Measurements from ENCODE around the gene SLC25A26.

Gene SLC25A26

GRCh38 chr3:66398228-66399025 lies 177.6 kb downstream of the SLC25A26 start:
- peak; percentile 26 for DNase-seq
- Histone ChIP-seq H3K27ac (ENCODE audit: low read depth, low read length) (no peak overlapping the region), H3K36me3 (ENCODE audit: control insufficient read depth, insufficient read depth, low read length) (peaks cover 1% of the 10 kb centered on the region), H2BK5ac (ENCODE audit: low read length) (no peak overlapping the region), H4K5ac (ENCODE audit: low read length) (no peak overlapping the region), H2BK120ac (ENCODE audit: low read depth, low read length) (no peak overlapping the region), H2BK15ac (replicated peaks; ENCODE audit: low read depth) (no peak overlapping the region), H3K79me2 (ENCODE audit: control insufficient read depth, insufficient read depth, low read length) (no peaks in the 10 kb centered on the region), H3K4ac (ENCODE audit: low read depth, low read length) (no peak overlapping the region), H3K79me1 (ENCODE audit: low read length) (no peaks in the 10 kb centered on the region), H3K4me1 (ENCODE audit: control insufficient read depth, low read depth, low read length) (no peaks in the 10 kb centered on the region), H4K8ac (ENCODE audit: low read depth, low read length) (no peak overlapping the region), H2AK5ac (ENCODE audit: low read length) (no peak overlapping the region), H3K9ac (ENCODE audit: low read length) (no peak overlapping the region), H3K23ac (ENCODE audit: low read length) (no peak overlapping the region), H3K18ac (ENCODE audit: low read length) (no peak overlapping the region), H3K56ac (ENCODE audit: low read length) (no peak overlapping the region), H3K4me3 (ENCODE audit: low read length) (no peak overlapping the region), H3K27me3 (ENCODE audit: insufficient read depth, low read length, poor library complexity) (no peaks in the 10 kb centered on the region), H3K4me2 (ENCODE audit: low read length) (no peak overlapping the region)
- no CpG with 5 or more reads among the region's 9 CpGs for WGBS (ENCODE audit: extremely low coverage, insufficient coverage, low lambda C conversion rate)

DNA sequence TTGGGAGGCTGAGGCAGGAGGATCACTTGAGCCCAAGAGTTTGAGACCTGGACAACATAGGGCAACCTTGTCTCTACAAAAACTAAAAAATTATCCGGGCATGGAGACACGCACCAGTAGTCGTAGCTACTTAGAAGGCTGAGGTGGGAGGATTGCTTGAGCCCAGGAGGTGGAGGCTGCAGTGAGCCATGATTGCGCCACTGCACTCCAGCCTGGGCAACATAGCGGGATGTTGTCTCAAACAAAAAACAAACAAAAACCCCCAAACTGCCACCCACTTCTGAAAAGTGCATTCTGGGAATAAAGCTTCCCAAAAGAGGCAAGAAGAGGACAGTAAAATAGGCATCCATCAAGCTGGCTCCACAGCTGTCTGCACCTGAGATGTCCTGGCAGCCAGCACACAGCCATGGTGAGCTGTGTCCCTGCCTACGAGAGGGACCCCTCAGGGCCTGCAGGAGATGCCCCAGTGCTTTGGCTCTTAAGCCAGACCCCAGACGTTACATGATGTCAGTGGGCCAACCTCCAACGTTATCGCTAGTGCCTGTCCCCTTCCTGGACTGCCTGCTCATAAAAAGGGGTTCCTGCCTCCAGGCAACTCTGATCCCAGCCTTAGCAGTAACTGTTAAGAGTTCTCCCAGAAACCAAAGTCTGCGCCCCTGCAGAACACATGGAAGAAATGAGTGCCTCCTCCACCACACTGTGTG lies 178.9 kb downstream of the SLC25A26 start:
- no peak overlapping the region for H3K4ac ChIP-seq (ENCODE audit: low read depth, low read length)
- no peak overlapping the region for H3K4me3 ChIP-seq (ENCODE audit: low read length)
- H3K79me2 ChIP-seq (ENCODE audit: control insufficient read depth, insufficient read depth, low read length) = no peaks in the 10 kb centered on the region
- no peak overlapping the region for H3K23ac ChIP-seq (ENCODE audit: low read length)
- no peaks in the 10 kb centered on the region for H3K4me1 ChIP-seq (ENCODE audit: control insufficient read depth, low read depth, low read length)
- H2AK5ac ChIP-seq (ENCODE audit: low read length) = no peak overlapping the region
- H3K4me2 ChIP-seq (ENCODE audit: low read length) = no peak overlapping the region
- H2BK5ac ChIP-seq (ENCODE audit: low read length) = no peak overlapping the region
- H4K5ac ChIP-seq (ENCODE audit: low read length) = no peak overlapping the region
- H3K36me3 ChIP-seq (ENCODE audit: control insufficient read depth, insufficient read depth, low read length) = peaks cover 1% of the 10 kb centered on the region
- H2BK120ac ChIP-seq (ENCODE audit: low read depth, low read length) = no peak overlapping the region
- no CpG with 5 or more reads among the region's 10 CpGs for WGBS (ENCODE audit: extremely low coverage, insufficient coverage, low lambda C conversion rate)
- no peaks in the 10 kb centered on the region for H3K79me1 ChIP-seq (ENCODE audit: low read length)
- H3K27ac ChIP-seq (ENCODE audit: low read depth, low read length) = no peak overlapping the region
- DNase-seq = no peak
- H3K9ac ChIP-seq (ENCODE audit: low read length) = no peak overlapping the region
- no peak overlapping the region for H2BK15ac ChIP-seq (replicated peaks; ENCODE audit: low read depth)
- H3K27me3 ChIP-seq (ENCODE audit: insufficient read depth, low read length, poor library complexity) = no peaks in the 10 kb centered on the region
- H3K18ac ChIP-seq (ENCODE audit: low read length) = no peak overlapping the region
- H4K8ac ChIP-seq (ENCODE audit: low read depth, low read length) = no peak overlapping the region
- no peak overlapping the region for H3K56ac ChIP-seq (ENCODE audit: low read length)

DNA sequence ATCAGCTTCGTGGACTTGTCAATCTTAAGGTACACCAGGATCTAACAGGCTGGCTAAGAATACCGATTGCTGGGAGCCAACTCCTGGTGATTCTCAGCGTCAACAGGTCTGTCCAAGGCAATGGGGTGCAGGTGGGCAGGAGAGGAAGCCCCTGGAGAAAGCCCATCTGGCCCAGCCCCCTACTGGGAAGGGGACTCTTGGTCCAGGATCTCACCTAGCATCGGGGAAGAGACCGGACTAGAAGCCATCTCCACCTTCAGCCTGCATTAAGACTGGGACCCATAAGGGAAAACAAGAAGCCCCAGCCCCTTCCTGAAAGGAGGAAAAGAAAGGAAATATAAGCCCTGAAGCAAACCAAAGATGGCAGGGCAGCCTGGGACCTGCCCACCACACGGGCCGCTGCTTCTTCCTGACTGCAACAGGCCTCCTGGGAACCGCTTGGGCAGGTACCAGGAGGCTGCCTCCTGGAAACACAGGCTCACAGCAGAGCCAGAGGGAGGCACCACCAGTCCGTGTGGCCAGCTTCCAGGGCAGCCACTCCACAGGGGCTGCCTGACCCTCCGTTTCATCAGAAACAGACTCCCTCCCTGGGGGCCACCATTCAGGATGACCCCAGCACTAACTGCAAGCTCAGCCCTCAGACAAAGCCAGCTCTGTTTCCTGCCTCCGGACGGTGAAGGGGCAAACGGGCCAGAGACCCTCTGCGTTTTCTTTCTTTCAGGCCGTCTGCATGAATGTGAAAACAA lies 179.8 kb downstream of the SLC25A26 start:
- Histone ChIP-seq H2BK15ac (replicated peaks; ENCODE audit: low read depth) (no peak overlapping the region), H3K27me3 (ENCODE audit: insufficient read depth, low read length, poor library complexity) (no peaks in the 10 kb centered on the region), H2BK5ac (ENCODE audit: low read length) (no peak overlapping the region), H3K56ac (ENCODE audit: low read length) (no peak overlapping the region), H3K4me2 (ENCODE audit: low read length) (no peak overlapping the region), H3K36me3 (ENCODE audit: control insufficient read depth, insufficient read depth, low read length) (peaks cover 1% of the 10 kb centered on the region), H3K27ac (ENCODE audit: low read depth, low read length) (no peak overlapping the region), H4K5ac (ENCODE audit: low read length) (no peak overlapping the region), H4K8ac (ENCODE audit: low read depth, low read length) (no peak overlapping the region), H3K4me1 (ENCODE audit: control insufficient read depth, low read depth, low read length) (no peaks in the 10 kb centered on the region), H2BK120ac (ENCODE audit: low read depth, low read length) (no peak overlapping the region), H3K18ac (ENCODE audit: low read length) (no peak overlapping the region), H3K23ac (ENCODE audit: low read length) (no peak overlapping the region), H2AK5ac (ENCODE audit: low read length) (no peak overlapping the region), H3K79me1 (ENCODE audit: low read length) (no peaks in the 10 kb centered on the region), H3K4me3 (ENCODE audit: low read length) (no peak overlapping the region), H3K9ac (ENCODE audit: low read length) (no peak overlapping the region), H3K4ac (ENCODE audit: low read depth, low read length) (no peak overlapping the region), H3K79me2 (ENCODE audit: control insufficient read depth, insufficient read depth, low read length) (no peaks in the 10 kb centered on the region)
- DNase-seq = no peak
- WGBS (ENCODE audit: extremely low coverage, insufficient coverage, low lambda C conversion rate) = no CpG with 5 or more reads among the region's 15 CpGs

DNA sequence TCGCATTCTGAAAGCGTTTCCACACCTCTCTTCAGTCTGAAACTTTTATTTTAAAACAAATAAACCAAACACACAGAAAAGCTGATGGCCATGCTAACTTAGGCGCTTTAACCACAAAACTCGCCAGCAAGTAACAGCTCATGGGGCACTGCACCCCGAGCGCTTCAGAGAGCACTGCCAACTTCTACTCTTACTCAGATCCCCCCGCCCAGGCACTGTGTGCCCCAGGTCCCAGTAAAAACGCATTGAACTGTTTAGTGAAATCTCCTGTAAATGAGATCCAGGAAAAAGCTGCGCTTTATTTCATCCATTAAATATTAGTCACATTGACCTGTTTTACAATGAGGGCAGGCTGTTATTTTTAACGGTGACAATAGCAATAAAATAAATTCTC lies 180.4 kb downstream of the SLC25A26 start:
- no CpG with 5 or more reads among the region's 10 CpGs for WGBS (ENCODE audit: extremely low coverage, insufficient coverage, low lambda C conversion rate)
- Histone ChIP-seq H3K27me3 (ENCODE audit: insufficient read depth, low read length, poor library complexity) (no peaks in the 10 kb centered on the region), H3K79me2 (ENCODE audit: control insufficient read depth, insufficient read depth, low read length) (no peaks in the 10 kb centered on the region), H3K4me3 (ENCODE audit: low read length) (no peak overlapping the region), H3K27ac (ENCODE audit: low read depth, low read length) (no peak overlapping the region), H3K23ac (ENCODE audit: low read length) (no peak overlapping the region), H2BK120ac (ENCODE audit: low read depth, low read length) (no peak overlapping the region), H3K56ac (ENCODE audit: low read length) (no peak overlapping the region), H2BK15ac (replicated peaks; ENCODE audit: low read depth) (no peak overlapping the region), H3K4me2 (ENCODE audit: low read length) (no peak overlapping the region), H3K9ac (ENCODE audit: low read length) (no peak overlapping the region), H3K79me1 (ENCODE audit: low read length) (no peaks in the 10 kb centered on the region), H3K18ac (ENCODE audit: low read length) (no peak overlapping the region), H4K8ac (ENCODE audit: low read depth, low read length) (no peak overlapping the region), H4K5ac (ENCODE audit: low read length) (no peak overlapping the region), H3K36me3 (ENCODE audit: control insufficient read depth, insufficient read depth, low read length) (peaks cover 1% of the 10 kb centered on the region), H2AK5ac (ENCODE audit: low read length) (no peak overlapping the region), H3K4ac (ENCODE audit: low read depth, low read length) (no peak overlapping the region), H3K4me1 (ENCODE audit: control insufficient read depth, low read depth, low read length) (no peaks in the 10 kb centered on the region), H2BK5ac (ENCODE audit: low read length) (no peak overlapping the region)
- no peak for DNase-seq

DNA sequence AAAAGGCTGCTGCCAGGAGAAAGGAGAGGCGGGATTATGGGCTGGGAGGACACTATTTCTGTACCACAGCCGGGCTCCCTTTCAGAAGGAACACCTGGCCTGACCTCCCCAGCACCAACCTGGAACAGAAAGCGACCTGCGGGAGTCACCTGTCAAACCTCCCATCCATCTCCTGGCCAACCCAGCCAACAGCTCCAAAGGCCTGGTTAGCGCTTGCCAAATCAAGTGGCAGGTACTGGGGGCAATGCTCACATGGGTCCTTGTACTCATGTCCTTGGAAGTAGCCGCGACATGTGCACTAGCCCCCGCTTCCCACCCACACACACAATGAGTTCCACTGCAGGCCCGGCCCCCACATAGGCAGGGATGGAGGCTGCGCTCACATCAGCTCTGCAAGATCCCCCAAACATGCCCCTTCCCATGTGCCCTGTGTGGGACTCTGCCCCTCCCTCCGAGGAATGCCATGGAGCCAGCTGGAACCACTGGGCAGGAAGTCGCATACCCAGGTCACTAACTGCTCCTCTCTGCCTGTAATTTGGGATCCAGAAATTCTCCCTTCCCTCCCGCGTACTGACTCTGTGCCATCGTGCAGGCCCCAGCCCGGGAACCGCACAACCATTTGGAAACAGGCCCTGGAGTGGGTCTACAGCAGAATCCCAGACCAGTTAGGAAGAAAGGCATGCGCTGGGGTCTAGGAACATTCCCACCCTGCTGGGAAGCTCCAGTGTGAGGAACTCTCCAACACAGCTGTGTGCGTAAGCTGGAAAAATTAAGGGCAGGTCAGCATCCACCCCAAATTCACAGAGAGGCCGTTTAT lies 181.1 kb downstream of the SLC25A26 start:
- Histone ChIP-seq H2BK15ac (replicated peaks; ENCODE audit: low read depth) (no peak overlapping the region), H3K79me2 (ENCODE audit: control insufficient read depth, insufficient read depth, low read length) (no peaks in the 10 kb centered on the region), H3K9ac (ENCODE audit: low read length) (no peak overlapping the region), H3K79me1 (ENCODE audit: low read length) (no peaks in the 10 kb centered on the region), H3K36me3 (ENCODE audit: control insufficient read depth, insufficient read depth, low read length) (peaks cover 1% of the 10 kb centered on the region), H3K4me3 (ENCODE audit: low read length) (no peak overlapping the region), H3K23ac (ENCODE audit: low read length) (no peak overlapping the region), H2BK120ac (ENCODE audit: low read depth, low read length) (no peak overlapping the region), H3K56ac (ENCODE audit: low read length) (no peak overlapping the region), H3K27ac (ENCODE audit: low read depth, low read length) (no peak overlapping the region), H2BK5ac (ENCODE audit: low read length) (no peak overlapping the region), H3K4me1 (ENCODE audit: control insufficient read depth, low read depth, low read length) (no peaks in the 10 kb centered on the region), H4K8ac (ENCODE audit: low read depth, low read length) (no peak overlapping the region), H3K4me2 (ENCODE audit: low read length) (no peak overlapping the region), H3K27me3 (ENCODE audit: insufficient read depth, low read length, poor library complexity) (no peaks in the 10 kb centered on the region), H4K5ac (ENCODE audit: low read length) (no peak overlapping the region), H3K18ac (ENCODE audit: low read length) (no peak overlapping the region), H2AK5ac (ENCODE audit: low read length) (no peak overlapping the region), H3K4ac (ENCODE audit: low read depth, low read length) (no peak overlapping the region)
- DNase-seq = no peak
- WGBS (ENCODE audit: extremely low coverage, insufficient coverage, low lambda C conversion rate) = no CpG with 5 or more reads among the region's 20 CpGs
